HG02840 (cell line): ENCODE results near the gene ABCF2.

Experiments used
- ATAC-seq: cut with Tn5 transposase; IDR thresholded peaks from one replicate; pipeline ENCODE4 v1.9.1; 2021; ENCODE audit warnings: mild to moderate bottlenecking, moderate library complexity, moderate number of reproducible peaks; ENCODE audit not compliant: unreplicated experiment, low FRiP score

ABCF2 gene

GRCh38 chr7:151228024-151228866 lies 1.2 kb upstream of the ABCF2 start:
- no peak for ATAC-seq

DNA sequence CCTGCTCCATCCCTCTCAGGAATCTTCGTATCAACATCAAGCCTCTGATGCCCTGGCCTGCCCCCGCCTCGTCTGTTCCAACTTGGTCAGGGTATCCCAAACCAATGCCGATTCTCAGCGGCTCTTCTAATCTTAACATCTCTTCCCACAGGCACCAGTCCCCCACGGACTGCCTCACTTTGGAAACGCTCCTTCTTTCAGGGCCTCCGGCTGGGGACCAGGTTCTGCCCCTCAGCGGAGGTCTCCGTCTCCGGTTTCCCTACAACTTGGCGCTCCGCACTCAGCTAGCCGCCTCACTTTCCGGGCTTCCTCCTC lies 488 bp downstream of the ABCF2 start:
- ATAC-seq: peak; percentile 12

DNA sequence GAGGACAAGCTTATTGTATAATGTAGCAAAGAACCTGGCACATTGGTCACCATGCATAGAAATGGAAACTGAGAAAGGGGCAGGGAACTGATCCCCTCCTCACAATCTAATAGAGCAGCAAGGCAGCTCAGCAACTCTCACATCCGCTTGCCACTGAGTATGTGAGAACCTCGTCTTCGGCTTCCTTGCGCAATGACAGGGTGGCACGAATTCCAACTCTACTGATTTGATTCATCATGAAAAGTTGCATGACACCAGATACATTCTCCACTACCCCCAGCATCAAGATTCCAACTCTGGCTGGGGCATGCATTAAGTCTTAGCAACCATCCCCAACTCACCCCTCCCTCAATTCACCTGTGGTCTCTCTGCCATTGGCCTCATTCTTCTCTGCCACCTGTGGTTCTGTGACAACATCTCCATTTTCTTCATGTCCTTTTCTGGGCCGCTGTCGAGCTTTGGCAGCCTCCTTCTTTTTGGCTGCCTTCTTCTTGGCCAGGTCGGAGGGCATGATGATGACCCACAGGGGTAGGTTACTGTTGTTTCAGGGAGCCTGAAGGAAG lies 976 bp downstream of the ABCF2 start:
- no peak for ATAC-seq

DNA sequence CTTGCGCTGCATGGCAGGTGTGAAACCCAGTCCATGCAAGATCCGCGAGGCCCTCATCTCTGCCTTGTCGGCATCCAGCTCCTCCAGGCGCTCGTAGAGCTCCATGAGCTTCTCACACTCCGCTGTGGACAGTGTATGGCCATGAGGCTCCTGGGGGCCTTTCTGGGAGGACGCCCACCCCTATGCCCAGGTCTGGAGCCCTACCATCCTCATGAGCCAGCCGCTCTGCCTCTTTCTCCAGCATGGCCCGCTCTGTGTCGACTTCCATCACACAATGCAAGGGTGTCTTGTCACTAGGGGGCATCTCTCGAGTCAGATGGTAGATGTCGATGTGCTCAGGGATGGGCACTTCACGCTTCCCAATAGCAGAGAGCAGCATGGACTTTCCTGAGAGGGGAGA lies 3.3 kb downstream of the ABCF2 start:
- ATAC-seq: no peak

DNA sequence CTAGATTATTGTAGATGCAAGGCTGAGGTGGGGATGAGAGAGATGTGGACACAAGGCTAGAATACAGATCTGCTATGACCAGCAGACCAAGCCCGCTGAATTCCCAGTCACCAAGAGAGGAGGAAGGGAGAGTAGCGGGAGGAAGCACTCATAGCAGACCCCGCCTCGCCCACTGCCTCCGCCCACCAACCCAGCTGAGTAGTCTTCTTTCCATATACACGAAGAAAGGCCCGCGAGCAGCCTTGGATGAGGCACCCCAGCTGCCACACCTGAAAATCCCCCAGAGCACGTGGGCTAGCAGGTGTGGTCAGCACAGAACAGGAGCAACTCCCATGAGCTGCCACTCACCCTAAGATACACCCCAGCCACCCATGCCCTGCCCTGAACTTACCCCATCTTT lies 8.8 kb downstream of the ABCF2 start:
- no peak for ATAC-seq

DNA sequence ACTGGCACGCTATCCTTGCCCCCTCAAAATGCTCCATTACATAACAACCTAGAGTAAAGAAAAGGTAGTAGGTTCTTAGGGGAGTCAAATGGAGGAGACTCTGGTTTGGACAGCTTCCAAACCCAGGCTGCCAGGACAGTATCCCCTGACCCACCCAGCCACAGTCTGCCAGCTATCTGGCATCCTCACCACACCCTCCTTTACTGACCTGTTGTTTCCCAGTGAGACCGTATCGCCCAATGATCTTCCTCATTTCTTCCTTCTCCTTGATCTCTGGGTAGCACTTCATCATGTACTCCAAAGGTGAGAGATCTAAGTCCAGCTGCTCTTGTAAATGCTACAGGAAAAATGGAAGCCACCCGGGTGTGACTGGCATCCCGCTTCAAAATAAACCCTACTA lies 11.6 kb downstream of the ABCF2 start:
- no peak for ATAC-seq

DNA sequence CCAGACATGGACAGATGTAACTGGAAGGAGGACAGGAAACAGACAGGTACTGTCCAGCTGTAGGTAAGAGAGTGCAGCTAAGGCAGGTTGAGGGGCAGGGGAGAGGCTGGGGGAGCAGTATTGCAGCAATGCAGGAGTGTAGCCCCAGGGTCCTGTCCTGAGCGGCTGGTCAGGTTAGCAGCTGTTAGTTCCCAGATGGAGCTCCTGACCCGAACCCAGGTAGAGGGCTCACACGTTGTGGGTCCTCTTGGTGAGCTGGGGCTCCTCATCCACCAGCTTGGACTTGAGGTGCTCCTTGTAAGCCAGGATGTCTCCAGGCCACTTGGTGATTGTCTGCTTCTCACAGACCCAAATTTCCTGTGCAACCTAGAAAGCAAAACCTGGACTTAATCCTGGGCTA lies 13.2 kb downstream of the ABCF2 start:
- no peak for ATAC-seq

GRCh38 chr7:151212626-151213025 lies 14.4 kb downstream of the ABCF2 start:
- ATAC-seq: no peak

GRCh38 chr7:151211155-151211772 lies 15.7 kb downstream of the ABCF2 start:
- no peak for ATAC-seq

DNA sequence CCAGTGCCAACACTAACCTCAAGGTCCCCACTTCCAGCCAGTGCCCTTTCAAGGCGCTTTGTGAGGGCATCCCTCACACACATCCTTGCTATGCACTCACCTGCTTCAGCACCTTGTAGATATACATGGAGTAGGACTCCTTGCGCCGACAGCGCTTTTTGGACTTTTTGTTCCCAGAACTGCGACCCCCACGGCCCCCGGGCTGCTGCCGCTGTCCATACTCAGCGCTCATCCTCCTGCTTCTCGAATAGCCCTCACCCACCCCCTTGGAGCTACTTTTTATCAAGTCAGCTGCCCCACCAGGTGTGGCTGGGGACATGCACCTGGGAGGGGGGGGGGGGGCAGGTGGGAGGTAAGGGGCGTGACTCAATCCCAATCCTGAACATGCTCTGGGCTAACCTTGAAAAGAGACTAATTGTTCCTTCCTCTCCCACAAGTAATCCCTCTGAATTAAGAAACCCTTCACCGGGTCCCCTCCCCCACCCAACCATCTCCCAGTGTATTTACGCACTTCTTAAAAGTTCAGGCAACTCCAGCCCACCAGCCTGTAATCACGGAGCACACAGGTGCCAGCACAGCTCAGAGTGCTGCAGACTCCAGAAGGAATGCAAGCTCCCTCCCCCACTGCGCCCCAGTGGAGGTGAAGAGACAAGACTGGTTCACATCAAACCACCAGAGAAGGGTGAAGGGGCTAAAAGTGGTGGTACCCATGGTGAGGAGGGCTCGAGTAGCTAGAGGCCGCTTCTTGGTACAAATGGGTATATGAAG lies 16.7 kb downstream of the ABCF2 start, which contains the start of gene H2BK1:
H2BK1 (minus strand) TSS at position 402 of the 768 bp plus-strand sequence; CDS start at position 232, 170 bp downstream.
- no peak for ATAC-seq

GRCh38 chr7:151209588-151209987 lies 17.4 kb downstream of the ABCF2 start:
- no peak for ATAC-seq

- no peak for ATAC-seq
These were observed 18.6 kb downstream of the ABCF2 start for GRCh38 chr7:151208253-151208862.

DNA sequence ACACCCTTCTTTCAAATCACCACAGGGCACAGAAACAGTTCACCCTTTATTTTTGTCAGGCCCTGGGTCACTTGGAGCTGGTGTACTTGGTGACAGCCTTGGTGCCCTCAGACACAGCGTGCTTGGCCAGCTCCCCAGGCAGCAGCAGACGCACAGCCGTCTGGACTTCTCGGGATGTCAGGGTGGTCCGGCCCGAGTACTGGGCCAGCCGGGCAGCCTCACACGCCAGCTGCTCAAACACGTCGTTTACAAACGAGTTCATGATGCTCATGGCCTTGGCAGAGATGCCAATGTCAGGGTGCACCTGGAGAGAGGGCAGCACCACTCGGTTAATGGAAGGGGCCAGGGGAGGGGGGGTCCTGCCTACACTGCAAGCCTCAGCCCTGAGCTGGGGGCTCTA lies 19.2 kb downstream of the ABCF2 start:
- ATAC-seq: no peak

DNA sequence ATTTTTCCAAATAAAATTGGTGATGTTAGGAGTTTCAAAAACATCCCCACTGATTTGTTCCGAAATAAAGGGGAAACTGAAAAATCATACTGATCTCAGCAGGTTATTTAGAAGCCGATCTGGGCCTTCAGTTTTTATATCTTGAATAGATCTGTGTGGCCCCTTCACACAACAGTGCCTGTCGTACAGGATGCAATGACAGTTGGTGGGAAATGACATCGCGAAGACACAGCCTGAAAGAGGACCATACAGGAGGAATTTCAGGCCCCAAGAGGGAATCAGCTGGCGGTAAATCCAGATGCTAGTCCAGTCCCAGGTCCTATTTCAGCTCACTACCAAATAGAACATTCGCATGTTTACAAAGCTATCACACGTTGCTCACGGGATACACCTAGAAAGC lies 19.7 kb downstream of the ABCF2 start:
- no peak for ATAC-seq

DNA sequence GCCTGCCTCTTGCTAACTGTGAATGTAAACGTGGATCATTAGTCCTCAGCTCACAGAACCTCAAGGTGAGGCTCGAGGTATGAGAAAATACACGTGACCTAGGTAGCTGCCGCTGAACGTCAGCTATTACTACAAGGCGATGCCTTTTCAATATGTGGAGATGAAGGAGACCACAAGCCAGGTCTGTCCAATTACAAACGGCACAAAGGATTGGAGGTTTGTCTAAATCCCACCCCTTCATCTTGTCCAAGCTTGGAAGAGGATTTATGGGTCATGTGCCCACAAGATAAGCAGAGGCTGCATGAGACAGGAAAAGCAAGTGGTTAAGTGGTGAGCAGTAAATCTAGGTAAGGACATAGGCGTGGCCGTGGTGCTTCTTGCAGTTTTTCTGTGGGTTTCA lies 20.1 kb downstream of the ABCF2 start:
- ATAC-seq: no peak

DNA sequence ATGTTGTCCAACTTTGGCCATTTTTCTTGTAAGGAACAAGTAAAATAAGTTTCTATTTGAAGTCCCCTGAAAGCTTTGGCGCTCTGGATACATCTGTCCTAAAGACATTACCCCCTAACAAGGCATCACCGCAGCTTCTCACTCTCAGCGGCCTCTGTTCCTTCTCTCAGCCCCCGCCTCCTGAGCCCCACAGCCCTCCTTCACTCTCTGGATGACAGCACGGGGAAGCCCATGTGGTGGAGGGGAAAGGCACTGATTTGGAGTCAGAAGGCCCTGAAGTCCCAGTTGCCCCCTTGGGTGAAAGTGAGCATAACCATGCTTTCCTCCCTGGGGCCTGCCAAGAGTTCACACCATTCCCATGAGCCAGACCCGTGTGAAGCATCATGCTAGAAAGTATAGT lies 21.3 kb downstream of the ABCF2 start:
- no peak for ATAC-seq

- no peak for ATAC-seq
These were observed 22.5 kb downstream of the ABCF2 start for GRCh38 chr7:151204383-151205032.

DNA sequence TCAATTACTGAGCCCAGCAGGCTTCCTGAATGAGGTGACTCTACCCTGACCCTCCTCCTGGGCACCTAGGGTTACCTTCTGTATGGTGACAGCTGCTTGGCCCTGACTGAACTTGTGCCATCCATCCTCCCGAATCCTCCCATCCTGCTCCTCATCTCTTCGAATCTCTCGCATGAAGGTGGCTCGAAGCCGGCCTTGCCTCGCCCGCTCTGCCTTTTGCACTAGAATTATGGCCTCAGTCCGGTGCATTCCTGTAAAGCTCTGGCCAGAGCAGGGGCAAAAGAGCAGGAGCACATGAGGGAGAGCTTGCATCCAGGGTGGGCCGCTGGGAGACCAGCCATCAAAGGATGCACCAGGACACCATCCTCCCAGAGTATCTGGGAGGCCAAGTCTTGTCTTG lies 24.2 kb downstream of the ABCF2 start:
- ATAC-seq: no peak

- ATAC-seq: no peak
These were observed 25.3 kb downstream of the ABCF2 start for GRCh38 chr7:151201751-151202150.

GRCh38 chr7:151201344-151201743 lies 25.7 kb downstream of the ABCF2 start:
- ATAC-seq: no peak
